Hepatocyte (in vitro differentiated cells): ENCODE data around the gene TPX2.

Source experiments
- EZH2 ChIP-seq: fragments of 200-600 bp; sonication (generic); IDR thresholded peaks from 2 replicates; pipeline ENCODE4 v1.6.1; 2016; ENCODE audit warnings: antibody characterized with exemption, mild to moderate bottlenecking, borderline replicate concordance
- EZH2phosphoT487 ChIP-seq: fragments of 200-600 bp; sonication (generic); IDR thresholded peaks from one replicate; pipeline ENCODE4 v1.6.1; 2018; ENCODE audit warnings: antibody characterized with exemption, mild to moderate bottlenecking, low read depth, moderate library complexity; ENCODE audit not compliant: unreplicated experiment, severe bottlenecking
- TF ChIP-seq, protein P1 (sequence below): fragments of 200-600 bp; sonication (generic); IDR thresholded peaks from 2 replicates; pipeline ENCODE4 v1.5.1; 2016; ENCODE audit warnings: antibody characterized with exemption, mild to moderate bottlenecking; ENCODE audit not compliant: poor library complexity

- TF ChIP-seq, protein P1, sequence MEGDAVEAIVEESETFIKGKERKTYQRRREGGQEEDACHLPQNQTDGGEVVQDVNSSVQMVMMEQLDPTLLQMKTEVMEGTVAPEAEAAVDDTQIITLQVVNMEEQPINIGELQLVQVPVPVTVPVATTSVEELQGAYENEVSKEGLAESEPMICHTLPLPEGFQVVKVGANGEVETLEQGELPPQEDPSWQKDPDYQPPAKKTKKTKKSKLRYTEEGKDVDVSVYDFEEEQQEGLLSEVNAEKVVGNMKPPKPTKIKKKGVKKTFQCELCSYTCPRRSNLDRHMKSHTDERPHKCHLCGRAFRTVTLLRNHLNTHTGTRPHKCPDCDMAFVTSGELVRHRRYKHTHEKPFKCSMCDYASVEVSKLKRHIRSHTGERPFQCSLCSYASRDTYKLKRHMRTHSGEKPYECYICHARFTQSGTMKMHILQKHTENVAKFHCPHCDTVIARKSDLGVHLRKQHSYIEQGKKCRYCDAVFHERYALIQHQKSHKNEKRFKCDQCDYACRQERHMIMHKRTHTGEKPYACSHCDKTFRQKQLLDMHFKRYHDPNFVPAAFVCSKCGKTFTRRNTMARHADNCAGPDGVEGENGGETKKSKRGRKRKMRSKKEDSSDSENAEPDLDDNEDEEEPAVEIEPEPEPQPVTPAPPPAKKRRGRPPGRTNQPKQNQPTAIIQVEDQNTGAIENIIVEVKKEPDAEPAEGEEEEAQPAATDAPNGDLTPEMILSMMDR = no peak
- TF ChIP-seq EZH2phosphoT487 = no peak
- TF ChIP-seq EZH2 = no peak
These were observed 100.8 kb downstream of the TPX2 start for GRCh38 chr20:31839782-31840487.
